CD4-positive, alpha-beta T cell treated with Interleukin-10 for 1 hour (primary cell): Measurements from ENCODE around the gene ZNF625.

ENCODE experiments used
- DNase-seq: peaks from one replicate; pipeline ENCODE4 v3.0.0-alpha.2; 2020

Gene ZNF625

GRCh38 chr19:12156223-12157058, at the start of gene ZNF625:
TSS of gene ZNF625 (minus strand) at chr19:12156734. CDS start at chr19:12156558, 176 bp downstream.
- no peak for DNase-seq

DNA sequence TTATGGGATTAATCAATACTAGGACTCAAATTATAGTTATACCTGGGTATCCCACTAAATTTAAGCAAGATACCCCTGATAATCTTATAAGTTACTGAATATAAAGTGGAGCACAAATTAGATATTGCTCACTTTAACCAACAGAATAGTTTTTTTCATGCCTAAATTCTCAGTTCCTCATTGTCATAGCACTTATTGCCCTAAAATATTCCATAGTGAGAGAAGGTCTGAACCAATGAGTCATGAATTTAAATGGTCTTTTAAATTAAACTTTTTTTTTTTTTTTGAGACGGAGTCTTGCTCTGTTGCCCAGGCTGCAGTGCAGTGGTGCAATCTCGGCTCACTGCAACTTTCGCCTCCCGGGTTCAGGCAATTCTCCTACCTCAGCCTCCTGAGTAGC, 48.8 kb upstream of the ZNF625 start:
- DNase-seq = no peak

GRCh38 chr19:12202250-12202649, 45.7 kb upstream of the ZNF625 start:
- peak; percentile 69 for DNase-seq

DNA sequence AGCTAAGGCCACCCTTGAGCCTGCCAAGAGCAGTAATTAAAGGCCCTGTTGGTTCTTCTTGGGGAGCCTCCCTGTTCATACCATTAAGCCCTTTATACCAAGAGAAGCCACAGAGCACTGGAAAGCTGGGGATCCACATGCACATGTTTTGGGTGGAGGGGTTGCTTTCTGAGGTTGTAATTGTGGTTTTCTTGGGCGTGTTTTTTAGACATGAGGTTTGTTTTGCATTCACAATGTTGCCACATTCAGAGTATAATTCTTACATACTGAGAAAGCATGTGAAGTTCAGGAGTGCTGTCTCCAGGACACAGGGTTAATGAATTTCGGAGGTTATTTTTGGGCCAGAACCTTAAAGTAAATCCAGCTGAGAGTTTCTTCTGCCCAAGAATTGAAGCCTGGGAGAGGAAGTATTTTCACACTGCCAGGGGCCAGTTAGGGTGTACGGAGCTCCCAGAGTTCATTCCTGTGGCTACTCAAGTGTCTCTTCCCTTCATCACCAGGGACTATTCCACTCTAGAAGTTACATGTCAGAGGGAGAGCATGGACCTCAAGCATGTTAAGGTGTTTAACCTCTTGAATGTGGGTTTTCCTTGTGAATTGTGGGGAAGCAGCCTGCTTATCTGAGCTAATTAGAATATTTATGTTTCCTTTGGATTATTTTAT, 43.4 kb upstream of the ZNF625 start:
- DNase-seq = no peak

GRCh38 chr19:12198136-12198535, 41.6 kb upstream of the ZNF625 start:
- DNase-seq = no peak

DNA sequence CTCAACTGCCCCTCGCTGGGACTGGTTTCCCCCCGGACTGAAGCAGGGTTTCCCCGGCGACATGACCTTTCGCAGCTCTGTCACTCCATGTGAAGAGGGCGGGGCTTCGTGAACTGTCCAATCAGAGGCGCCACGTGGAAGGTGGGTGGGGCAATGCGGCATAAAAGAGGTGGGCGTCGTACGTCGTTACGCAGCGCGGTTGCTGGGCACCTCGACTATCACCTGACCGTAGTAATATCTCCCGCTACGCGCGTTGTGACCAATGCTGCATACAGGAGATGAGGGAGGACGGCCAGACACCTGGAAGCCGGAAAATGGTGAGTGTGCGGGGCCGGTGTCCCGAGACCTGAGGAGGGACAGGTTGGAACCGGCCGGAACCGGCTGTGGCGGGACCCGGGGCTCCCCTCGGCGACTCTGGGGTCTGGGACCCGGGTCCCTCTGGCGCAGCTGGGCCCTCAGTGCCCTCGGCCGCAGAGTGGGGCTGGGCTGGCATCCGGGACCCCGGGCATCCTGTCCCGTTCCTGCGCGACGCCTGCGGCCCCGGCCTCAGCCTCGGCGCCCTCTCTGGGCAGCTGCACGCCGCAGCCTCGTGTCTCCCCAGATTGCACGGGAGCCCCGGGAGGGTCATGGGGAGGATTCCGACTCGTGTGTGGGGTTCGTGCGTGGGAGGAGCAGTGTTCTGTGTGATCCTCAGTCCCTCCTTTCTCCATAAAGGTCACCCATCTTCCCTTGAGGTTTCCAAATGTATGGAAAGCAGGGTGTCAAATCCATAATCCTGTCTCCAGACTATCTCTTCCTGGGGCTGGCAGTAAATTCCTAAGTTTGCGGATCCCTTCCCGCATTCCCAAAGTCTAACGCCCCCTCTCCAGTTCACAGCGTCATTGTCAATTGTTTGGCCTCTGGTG, 38.5 kb upstream of the ZNF625 start:
- peak; percentile 72 for DNase-seq

DNA sequence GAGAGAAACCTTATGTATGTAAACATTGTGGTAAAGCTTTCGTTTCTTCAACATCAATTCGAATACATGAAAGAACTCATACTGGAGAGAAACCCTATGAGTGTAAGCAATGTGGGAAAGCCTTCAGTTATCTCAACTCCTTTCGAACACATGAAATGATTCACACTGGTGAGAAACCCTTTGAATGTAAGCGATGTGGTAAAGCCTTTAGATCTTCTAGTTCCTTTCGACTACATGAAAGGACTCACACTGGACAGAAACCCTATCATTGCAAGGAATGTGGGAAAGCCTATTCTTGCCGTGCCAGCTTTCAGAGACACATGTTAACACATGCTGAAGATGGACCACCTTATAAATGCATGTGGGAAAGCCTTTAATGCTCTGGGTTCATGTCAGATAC, 31.1 kb upstream of the ZNF625 start:
- DNase-seq = no peak

- DNase-seq = no peak
Observed at GRCh38 chr19:12180377-12180776, 23.8 kb upstream of the ZNF625 start.

- DNase-seq = no peak
Observed at GRCh38 chr19:12166626-12167025, 10.1 kb upstream of the ZNF625 start.

DNA sequence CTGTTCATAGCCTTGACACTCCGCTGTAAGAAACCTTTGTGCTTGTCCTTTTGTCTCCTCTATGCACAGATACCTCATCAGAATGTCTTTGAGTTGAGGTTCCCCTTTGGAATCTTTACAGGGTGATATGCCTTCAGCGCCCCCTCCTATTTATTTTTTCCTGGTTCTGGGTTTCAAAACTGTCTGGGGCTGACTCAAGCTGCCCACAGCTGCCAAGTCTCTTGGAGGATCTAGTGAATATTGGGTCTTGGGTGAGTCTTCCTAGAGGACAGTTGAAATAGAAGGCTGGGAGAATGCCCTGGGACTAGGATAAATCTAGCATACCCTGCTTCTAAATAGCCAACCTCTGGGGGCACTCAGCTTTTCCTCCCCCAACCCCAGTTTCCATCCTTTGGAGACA, 7.3 kb upstream of the ZNF625 start:
- no peak for DNase-seq

GRCh38 chr19:12162882-12163806, 6.6 kb upstream of the ZNF625 start, which contains the start of gene ZNF136:
TSS of gene ZNF136 (plus strand) at chr19:12163096. CDS start at chr19:12163204, 108 bp downstream.
- DNase-seq = peak; percentile 94

DNA sequence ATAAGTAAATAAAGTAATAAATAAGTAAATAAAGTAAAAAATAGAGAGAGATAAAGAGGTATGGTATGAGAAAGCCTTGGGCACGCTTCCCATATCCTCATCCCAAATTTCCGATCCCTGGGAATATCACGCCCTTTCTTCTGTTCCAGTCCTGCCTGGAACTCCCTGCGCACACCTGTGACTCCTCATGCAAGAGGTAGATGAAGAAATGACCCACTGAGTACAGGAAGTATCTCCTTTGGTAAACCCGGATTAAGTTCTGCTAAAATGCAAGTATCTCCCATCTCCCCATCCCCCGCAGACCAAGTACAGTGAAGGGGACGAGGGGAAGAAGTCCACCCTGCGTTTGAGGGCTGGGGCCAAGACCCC, 6.0 kb upstream of the ZNF625 start:
- no peak for DNase-seq

- DNase-seq = no peak
Observed at GRCh38 chr19:12159773-12160414, 3.4 kb upstream of the ZNF625 start.

GRCh38 chr19:12155324-12155860, 1.1 kb downstream of the ZNF625 start:
- no peak for DNase-seq

DNA sequence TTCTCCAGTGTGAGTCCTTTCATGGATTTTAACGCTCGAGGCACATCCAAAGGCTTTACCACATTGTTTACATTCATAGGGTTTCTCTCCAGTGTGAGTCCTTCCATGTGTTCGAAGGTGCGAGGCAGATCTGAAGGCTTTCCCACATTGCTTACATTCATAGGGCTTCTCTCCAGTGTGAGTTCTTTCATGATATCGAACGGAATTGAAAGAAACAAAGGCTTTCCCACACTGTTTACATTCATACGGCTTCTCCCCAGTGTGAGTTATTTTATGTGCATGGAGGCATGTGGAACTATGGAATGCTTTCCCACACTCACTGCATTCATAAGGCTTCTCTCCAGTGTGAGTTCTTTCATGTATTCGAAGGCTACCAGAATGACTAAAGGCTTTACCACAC, 11.2 kb downstream of the ZNF625 start:
- DNase-seq = no peak

DNA sequence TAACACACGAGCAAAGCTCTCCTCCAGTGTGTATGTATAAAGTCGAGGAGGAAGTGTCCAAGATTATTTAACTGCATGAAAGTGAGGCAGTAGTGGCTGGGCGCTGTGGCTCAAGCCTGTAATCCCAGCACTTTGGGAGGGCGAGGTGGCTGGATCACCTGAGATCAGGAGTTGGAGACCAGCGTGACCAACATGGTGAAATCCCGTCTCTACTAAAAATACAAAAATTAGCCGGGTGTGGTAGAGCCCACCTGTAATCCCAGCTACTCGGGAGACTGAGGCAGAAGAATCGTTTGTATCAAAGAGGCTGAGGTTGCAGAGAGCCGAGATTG, 15.2 kb downstream of the ZNF625 start:
- DNase-seq = no peak

DNA sequence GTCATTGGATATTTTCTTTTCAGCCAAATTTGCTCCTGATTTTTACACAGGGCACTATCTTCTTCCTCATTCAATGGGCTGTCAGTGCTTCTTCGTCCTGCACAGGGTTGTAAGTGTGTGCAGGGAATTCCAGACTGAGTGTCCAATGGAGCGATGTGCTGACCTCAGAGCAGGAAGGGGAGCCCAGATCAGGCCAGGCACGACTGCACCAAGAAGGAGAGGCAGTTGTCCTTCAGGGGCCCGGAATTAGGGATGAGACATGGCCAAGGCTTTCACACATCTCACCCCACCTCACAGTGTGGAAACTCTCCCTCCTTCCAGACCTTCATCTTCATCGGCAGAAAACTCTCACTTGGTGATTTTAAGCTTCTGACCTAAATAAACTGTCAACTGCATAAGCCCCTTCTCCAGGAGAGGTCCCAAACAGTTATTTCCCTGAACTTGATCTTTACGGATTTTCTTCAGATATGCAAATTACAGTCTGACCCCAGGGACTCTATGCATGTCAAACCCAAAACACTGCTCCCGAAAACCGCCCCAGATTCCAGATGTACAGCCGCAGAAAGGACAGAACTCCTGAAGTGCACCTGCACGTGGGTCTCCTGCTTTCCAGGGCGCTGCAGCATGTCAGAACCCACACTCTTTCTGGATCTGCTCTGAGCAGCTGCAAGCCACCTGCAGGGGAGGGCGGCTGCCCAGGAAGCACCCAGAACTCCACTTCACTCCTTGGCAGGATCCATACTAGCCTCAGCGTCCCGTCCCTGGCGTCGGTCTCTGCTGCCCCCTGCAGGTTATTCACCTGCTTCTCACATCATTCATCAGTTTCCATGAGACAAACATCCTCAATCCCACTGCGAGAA, 15.8 kb downstream of the ZNF625 start:
- DNase-seq = peak; percentile 88

GRCh38 chr19:12139885-12140544, 16.5 kb downstream of the ZNF625 start, which contains the start of gene ZNF20:
TSS of gene ZNF20 (minus strand) at chr19:12140350. CDS start at chr19:12140182, 168 bp downstream.
- DNase-seq = peak; percentile 91

GRCh38 chr19:12139269-12139668, 17.3 kb downstream of the ZNF625 start:
- no peak for DNase-seq
